Erythroblast (primary cell): ENCODE data around the gene AOPEP.

ENCODE experiments used
- GATA1 ChIP-seq: IDR thresholded peaks from 2 replicates; pipeline ENCODE4 v1.6.1; 2011; ENCODE audit warnings: low read depth, mild to moderate bottlenecking, control low read depth, low read length, moderate library complexity
- POLR2A ChIP-seq: IDR thresholded peaks from 2 replicates; pipeline ENCODE4 v1.6.1; 2011; ENCODE audit warnings: mild to moderate bottlenecking, low read length

GRCh38 chr9:95038666-95039065 is 312.2 kb downstream of the AOPEP start:
- no peak for TF ChIP-seq POLR2A
- no peak for TF ChIP-seq GATA1
